Spleen (tissue), 11 donors: ENCODE results near the gene PPTC7. TPM values are rescaled to one million over a fixed set of nuclear protein-coding genes. Genes with fewer than 3 reads are reported as not detected.

ENCODE experiments used
- DNase-seq: peaks from one replicate; pipeline ENCODE4 v3.0.0-alpha.2; 2020
- H3K27ac ChIP-seq, 8 donors: fragments of 200-600 bp; sonication (generic) in 7 of 8; 1 replicate in 4 of 8; 2 replicates in 4 of 8; pipeline versions ENCODE4 v1.5.0 to v1.8.0; 2016 to 2021; ENCODE audit warnings: inconsistent platforms in 4 of 8, mild to moderate bottlenecking in 4 of 8, moderate library complexity in 1 of 8
- H3K27me3 ChIP-seq, 7 donors: fragments of 200-600 bp; sonication (generic) in 6 of 7; replicated peaks in 1 of 7; 1 replicate in 4 of 7; 2 replicates in 3 of 7; pipeline versions ENCODE4 v1.5.0 to v1.8.0; 2016 to 2021; ENCODE audit warnings: inconsistent platforms in 3 of 7, mild to moderate bottlenecking in 1 of 7
- H3K36me3 ChIP-seq, 6 donors: fragments of 200-600 bp; sonication (generic) in 5 of 6; 1 replicate in 4 of 6; 2 replicates in 2 of 6; pipeline versions ENCODE4 v1.5.0 to v1.8.0; 2016 to 2021; ENCODE audit warnings: inconsistent platforms in 2 of 6
- H3K4me1 ChIP-seq, 6 donors: fragments of 200-600 bp; sonication (generic) in 5 of 6; 1 replicate in 3 of 6; 2 replicates in 3 of 6; pipeline versions ENCODE4 v1.5.0 to v1.8.0; 2016 to 2021; ENCODE audit warnings: inconsistent platforms in 3 of 6
- H3K4me3 ChIP-seq, 8 donors: fragments of 200-600 bp; sonication (generic) in 7 of 8; 1 replicate in 4 of 8; 2 replicates in 4 of 8; pipeline versions ENCODE4 v1.5.0 to v1.8.0; 2016 to 2021; ENCODE audit warnings: inconsistent platforms in 4 of 8, mild to moderate bottlenecking in 4 of 8, moderate library complexity in 2 of 8
- H3K9me3 ChIP-seq, 8 donors: fragments of 200-600 bp; sonication (generic) in 7 of 8; 1 replicate in 4 of 8; 2 replicates in 4 of 8; pipeline versions ENCODE4 v1.5.0 to v1.8.0; 2016 to 2021; ENCODE audit warnings: inconsistent platforms in 4 of 8
- CTCF ChIP-seq, 11 experiments: fragments of 200-600 bp in 7 of 11; fragments of 450-650 bp in 4 of 11; sonication (generic) in 4 of 11; IDR thresholded peaks in 8 of 11; conservative IDR thresholded peaks in 3 of 11; 1 replicate in 7 of 11; 2 replicates in 4 of 11; pipeline versions ENCODE4 v1.4.0 to v1.8.0; 2016 to 2021; ENCODE audit warnings: antibody characterized with exemption in 11 of 11, inconsistent platforms in 4 of 11, mild to moderate bottlenecking in 1 of 11
- POLR2AphosphoS5 ChIP-seq, 3 donors: sonication (generic); formaldehyde crosslinking; IDR thresholded peaks; one replicate each; pipeline ENCODE4 v1.5.1; 2017; ENCODE audit warnings: antibody characterized with exemption in 3 of 3
- WGBS, 5 donors: extraction: QIAGEN DNeasy Blood & Tissue Kit in 3 of 5; methylation state at CpG; one replicate each; pipeline versions ENCODE4 v1.1.5 to v1.1.7; 2013 to 2018; 5-methylcytosine and 5-hydroxymethylcytosine counted together
- intact Hi-C: fragments of 100-400 bp; cut with DNase I; formaldehyde crosslinking; loops from one replicate; pipeline ENCODE4 v1.15.0; 2023; ENCODE audit warnings: low total_unique reads
- polyA plus RNA-seq, 3 donors: library from polyadenylated mRNA; stranded (reverse); fragments of 200-250 nt; gene quantifications; one replicate each; pipeline ENCODE4 v1.2.1, GENCODE V29; 2013
- small RNA-seq, 4 donors: library from RNA; depleted of rRNA; stranded (forward); fragments of <200 nt; gene quantifications; one replicate each; pipeline ENCODE3, GENCODE V24; 2016
- total RNA-seq, 7 donors: library from RNA; depleted of rRNA in 3 of 7; stranded (reverse); fragments of >200 nt in 3 of 7; fragmentation: NEBNext Ultra II Directional in 4 of 7; extraction: Animal tissue kit (Norgen Biotek cat#: 25700) in 4 of 7; gene quantifications; one replicate each; pipeline versions ENCODE4 v1.1.0 to v1.2.1, GENCODE V29; 2016 to 2021
- donor health status: healthy with polysubstance abuse.
- donor health status: DM: no; HTN: no; CAD: no; lungs with moderate emphysema.
- donor health status: DM: no; HTN: no; CAD: no.
- donor health status: Bipolar disorder and iron deficiency.
- donor health status: healthy.
- donor health status: DM: no; HTN: no; CAD: no.
- donor health status: DM: yes; HTN: yes; CAD: no.

The PPTC7 gene
- total and polyA plus RNA-seq, 10 donors = 7.5 to 27.3 (median 23.5) TPM

- Histone ChIP-seq H3K27me3 (no peaks in the 10 kb centered on the region), H3K36me3 (peaks cover 0 to 36% (median 19%) of the 10 kb centered on the region in 6 donors), H3K4me1 (peaks cover 24 to 57% (median 42%) of the 10 kb centered on the region in 6 donors), H3K9me3 (no peaks in the 10 kb centered on the region), H3K27ac (peak overlapping the region in 7 of 8 donors; percentile 18 to 99 (median 42)), H3K4me3 (no peak overlapping the region)
- TF ChIP-seq CTCF (IDR thresholded peaks at IDR 0.05 in 8 of 11, conservative IDR thresholded peaks at IDR 0.05 in 3 of 11) = no peak
- no peak for TF ChIP-seq POLR2AphosphoS5 (IDR thresholded peaks at IDR 0.05)
- intact Hi-C loops = no loop called here
- WGBS, 5 donors = 30 to 66% (median 53%) methylated on average over 4 of the region's 4 CpGs
- no peak for DNase-seq
Observed at GRCh38 chr12:110498984-110499706, 84.0 kb downstream of the PPTC7 start.

Small RNAs within 50 kb of the gene (small RNA-seq; reads per million reads assigned to genes)
- gene RF00278 (0 reads per million in 4 donors), gene RN7SL387P (0 reads per million in 4 donors)

Other genes starting within 250 kb of the PPTC7 start
- 10 to 100 TPM; 40.9 to 78.0 (median 53.9) TPM for gene ANAPC7, start 179.6 kb downstream of the PPTC7 start, total RNA-seq
- 10 to 100 TPM; 32.2 to 51.3 (median 42.4) TPM for gene ANAPC7, start 179.6 kb downstream of the PPTC7 start, polyA plus RNA-seq
- 100 to 1,000 TPM; 301 to 568 (median 353) TPM for gene ARPC3, start 133.0 kb downstream of the PPTC7 start, total RNA-seq
- gene ARPC3, start 133.0 kb downstream of the PPTC7 start, polyA plus RNA-seq = 100 to 1,000 TPM; 614 to 762 (median 699) TPM
- gene GPN3, start 115.1 kb downstream of the PPTC7 start, total RNA-seq = 10 to 100 TPM; 12.5 to 29.9 (median 19.8) TPM
- gene GPN3, start 115.1 kb downstream of the PPTC7 start, polyA plus RNA-seq = 10 to 100 TPM; 11.6 to 21.2 (median 18.7) TPM
- gene FAM216A, start 114.5 kb downstream of the PPTC7 start, total RNA-seq = 10 to 100 TPM in 2 of 7 donors, 1 to 10 TPM in 5; 6.9 to 19.4 (median 8.1) TPM
- 10 to 100 TPM; 10.1 to 17.5 (median 15.9) TPM for gene FAM216A, start 114.5 kb downstream of the PPTC7 start, polyA plus RNA-seq
- 100 to 1,000 TPM in 4 of 7 donors, 10 to 100 TPM in 3; 77.9 to 131 (median 103) TPM for gene VPS29, start 81.2 kb downstream of the PPTC7 start, total RNA-seq
- 100 to 1,000 TPM; 152 to 228 (median 193) TPM for gene VPS29, start 81.2 kb downstream of the PPTC7 start, polyA plus RNA-seq
- gene RAD9B, start 81.0 kb downstream of the PPTC7 start, total RNA-seq = 1 to 10 TPM in 6 of 7 donors, under 1 TPM in 1; 0.67 to 2.2 (median 1.4) TPM
- under 1 TPM; 0.35 to 0.74 (median 0.61) TPM for gene RAD9B, start 81.0 kb downstream of the PPTC7 start, polyA plus RNA-seq
- gene TCTN1, start 30.8 kb upstream of the PPTC7 start, total RNA-seq = 10 to 100 TPM; 14.8 to 30.8 (median 24.5) TPM
- 10 to 100 TPM in 2 of 3 donors, 1 to 10 TPM in 1; 8.4 to 21.0 (median 14.7) TPM for gene TCTN1, start 30.8 kb upstream of the PPTC7 start, polyA plus RNA-seq
- gene HVCN1, start 105.8 kb upstream of the PPTC7 start, total RNA-seq = 10 to 100 TPM; 46.9 to 71.3 (median 63.7) TPM
- 100 to 1,000 TPM in 2 of 3 donors, 10 to 100 TPM in 1; 76.5 to 114 (median 106) TPM for gene HVCN1, start 105.8 kb upstream of the PPTC7 start, polyA plus RNA-seq
- 100 to 1,000 TPM; 108 to 173 (median 131) TPM for gene PPP1CC, start 159.6 kb upstream of the PPTC7 start, total RNA-seq
- 100 to 1,000 TPM in 2 of 3 donors, 10 to 100 TPM in 1; 74.8 to 103 (median 100) TPM for gene PPP1CC, start 159.6 kb upstream of the PPTC7 start, polyA plus RNA-seq